ENCODE measurements around the gene ACOX1.

The ACOX1 gene

DNA sequence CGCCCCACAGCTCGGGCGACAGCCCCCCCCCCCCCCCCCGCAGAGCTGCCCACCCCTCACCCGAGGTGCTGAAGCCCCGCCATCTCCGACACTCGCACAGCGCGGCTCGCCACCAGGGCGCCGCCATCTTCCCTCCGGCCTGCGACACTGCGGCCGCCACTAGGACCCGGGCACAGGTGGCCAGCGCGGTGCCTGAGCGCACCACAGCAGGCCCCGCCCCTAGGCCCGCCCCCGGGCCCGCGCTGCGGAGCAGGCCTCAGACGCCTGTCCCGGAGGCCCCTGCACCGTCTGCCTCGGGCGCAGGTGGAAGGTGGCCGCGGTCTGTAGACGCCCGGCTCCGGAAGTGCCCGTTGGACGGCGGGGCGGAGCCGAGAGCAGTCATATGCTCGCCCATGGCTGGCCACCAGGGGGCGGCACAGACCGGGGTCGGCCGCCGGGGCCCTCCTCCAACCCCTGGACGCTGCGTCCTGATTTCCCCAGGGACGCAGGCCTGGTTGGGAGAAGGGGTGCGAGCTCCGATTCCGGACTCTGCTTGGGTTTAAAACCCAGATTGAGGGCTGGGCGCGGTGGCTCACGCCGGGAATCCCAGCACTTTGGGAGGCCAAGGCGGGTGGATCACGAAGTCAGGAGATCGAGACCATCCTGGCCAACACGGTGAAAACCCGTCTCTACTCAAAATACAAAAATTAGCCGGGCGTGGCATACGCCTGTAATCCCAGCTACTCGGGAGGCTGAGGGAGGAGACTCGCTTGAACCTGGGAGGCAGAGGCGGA lies 74.0 kb downstream of the ACOX1 start, which contains the start of gene MRPL38 (continued):
- TF ChIP-seq ZNF248 (tag by site-specific recombination; IDR thresholded peaks at IDR 0.05) (no peak), ZNF629 (tag by site-specific recombination; IDR thresholded peaks at IDR 0.05) (peak; percentile 82), OSR2 (tag by site-specific recombination; IDR thresholded peaks at IDR 0.05) (0 out of 2 replicates have a peak, but pooled peaks have one; percentile 15), GLIS1 (tag by site-specific recombination; IDR thresholded peaks at IDR 0.05) (peak; percentile 77), FEZF1 (tag by site-specific recombination; IDR thresholded peaks at IDR 0.05) (peak; percentile 40), ZNF561 (tag by site-specific recombination; IDR thresholded peaks at IDR 0.05; ENCODE audit: borderline replicate concordance) (peak; percentile 96), ZNF19 (tag by site-specific recombination; IDR thresholded peaks at IDR 0.05; ENCODE audit: low read depth) (no peak), ZNF76 (tag by site-specific recombination; IDR thresholded peaks at IDR 0.05; ENCODE audit: borderline replicate concordance, low read depth) (peak; percentile 71), ZNF37A (tag by site-specific recombination; IDR thresholded peaks at IDR 0.05) (no peak), ZNF558 (tag by site-specific recombination; IDR thresholded peaks at IDR 0.05) (0 out of 2 replicates have a peak, but pooled peaks have one; percentile 12), ZNF423 (tag by site-specific recombination; IDR thresholded peaks at IDR 0.05) (peak; percentile 100), KLF8 (tag by site-specific recombination; IDR thresholded peaks at IDR 0.05) (peak; percentile 91), ZBTB17 (tag by site-specific recombination; IDR thresholded peaks at IDR 0.05) (peak; percentile 95), SP7 (tag by site-specific recombination; IDR thresholded peaks at IDR 0.05) (peak; percentile 91), ZNF791 (tag by site-specific recombination; IDR thresholded peaks at IDR 0.05) (no peak), YY1 (tag by site-specific recombination; IDR thresholded peaks at IDR 0.05) (peak; percentile 79), ZNF175 (tag by site-specific recombination; IDR thresholded peaks at IDR 0.05) (no peak), KLF1 (tag by site-specific recombination; IDR thresholded peaks at IDR 0.05) (peak; percentile 88), ZNF23 (tag by site-specific recombination; IDR thresholded peaks at IDR 0.05; ENCODE audit: borderline replicate concordance) (no peak), ZNF174 (tag by site-specific recombination; IDR thresholded peaks at IDR 0.05) (no peak), ZNF362 (tag by site-specific recombination; IDR thresholded peaks at IDR 0.05) (no peak), HIC1 (tag by site-specific recombination; IDR thresholded peaks at IDR 0.05) (peak; percentile 77; the same call in 1 of the 2 replicates), ZNF2 (tag by site-specific recombination; IDR thresholded peaks at IDR 0.05) (peak; percentile 96), ZFP37 (tag by site-specific recombination; IDR thresholded peaks at IDR 0.05) (peak; percentile 93), ZNF341 (tag by site-specific recombination; IDR thresholded peaks at IDR 0.05; ENCODE audit: low read depth) (peak; percentile 29; the same call in 1 of the 2 replicates), GLIS2 (tag by site-specific recombination; IDR thresholded peaks at IDR 0.05) (peak; percentile 73), ZNF707 (tag by site-specific recombination; IDR thresholded peaks at IDR 0.05) (no peak), ZNF16 (tag by site-specific recombination; IDR thresholded peaks at IDR 0.05; ENCODE audit: low read depth) (0 out of 2 replicates have a peak, but pooled peaks have one; percentile 14)
- TF ChIP-seq, protein P1, sequence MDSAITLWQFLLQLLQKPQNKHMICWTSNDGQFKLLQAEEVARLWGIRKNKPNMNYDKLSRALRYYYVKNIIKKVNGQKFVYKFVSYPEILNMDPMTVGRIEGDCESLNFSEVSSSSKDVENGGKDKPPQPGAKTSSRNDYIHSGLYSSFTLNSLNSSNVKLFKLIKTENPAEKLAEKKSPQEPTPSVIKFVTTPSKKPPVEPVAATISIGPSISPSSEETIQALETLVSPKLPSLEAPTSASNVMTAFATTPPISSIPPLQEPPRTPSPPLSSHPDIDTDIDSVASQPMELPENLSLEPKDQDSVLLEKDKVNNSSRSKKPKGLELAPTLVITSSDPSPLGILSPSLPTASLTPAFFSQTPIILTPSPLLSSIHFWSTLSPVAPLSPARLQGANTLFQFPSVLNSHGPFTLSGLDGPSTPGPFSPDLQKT (IDR thresholded peaks at IDR 0.05; ENCODE audit: borderline replicate concordance, low read depth, low read length) = no peak; the same call in 1 of the 2 replicates
- TF ChIP-seq, protein P2, sequence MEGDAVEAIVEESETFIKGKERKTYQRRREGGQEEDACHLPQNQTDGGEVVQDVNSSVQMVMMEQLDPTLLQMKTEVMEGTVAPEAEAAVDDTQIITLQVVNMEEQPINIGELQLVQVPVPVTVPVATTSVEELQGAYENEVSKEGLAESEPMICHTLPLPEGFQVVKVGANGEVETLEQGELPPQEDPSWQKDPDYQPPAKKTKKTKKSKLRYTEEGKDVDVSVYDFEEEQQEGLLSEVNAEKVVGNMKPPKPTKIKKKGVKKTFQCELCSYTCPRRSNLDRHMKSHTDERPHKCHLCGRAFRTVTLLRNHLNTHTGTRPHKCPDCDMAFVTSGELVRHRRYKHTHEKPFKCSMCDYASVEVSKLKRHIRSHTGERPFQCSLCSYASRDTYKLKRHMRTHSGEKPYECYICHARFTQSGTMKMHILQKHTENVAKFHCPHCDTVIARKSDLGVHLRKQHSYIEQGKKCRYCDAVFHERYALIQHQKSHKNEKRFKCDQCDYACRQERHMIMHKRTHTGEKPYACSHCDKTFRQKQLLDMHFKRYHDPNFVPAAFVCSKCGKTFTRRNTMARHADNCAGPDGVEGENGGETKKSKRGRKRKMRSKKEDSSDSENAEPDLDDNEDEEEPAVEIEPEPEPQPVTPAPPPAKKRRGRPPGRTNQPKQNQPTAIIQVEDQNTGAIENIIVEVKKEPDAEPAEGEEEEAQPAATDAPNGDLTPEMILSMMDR (tag by site-specific recombination; IDR thresholded peaks at IDR 0.05) = peak; percentile 99
- TF ChIP-seq, protein P3, sequence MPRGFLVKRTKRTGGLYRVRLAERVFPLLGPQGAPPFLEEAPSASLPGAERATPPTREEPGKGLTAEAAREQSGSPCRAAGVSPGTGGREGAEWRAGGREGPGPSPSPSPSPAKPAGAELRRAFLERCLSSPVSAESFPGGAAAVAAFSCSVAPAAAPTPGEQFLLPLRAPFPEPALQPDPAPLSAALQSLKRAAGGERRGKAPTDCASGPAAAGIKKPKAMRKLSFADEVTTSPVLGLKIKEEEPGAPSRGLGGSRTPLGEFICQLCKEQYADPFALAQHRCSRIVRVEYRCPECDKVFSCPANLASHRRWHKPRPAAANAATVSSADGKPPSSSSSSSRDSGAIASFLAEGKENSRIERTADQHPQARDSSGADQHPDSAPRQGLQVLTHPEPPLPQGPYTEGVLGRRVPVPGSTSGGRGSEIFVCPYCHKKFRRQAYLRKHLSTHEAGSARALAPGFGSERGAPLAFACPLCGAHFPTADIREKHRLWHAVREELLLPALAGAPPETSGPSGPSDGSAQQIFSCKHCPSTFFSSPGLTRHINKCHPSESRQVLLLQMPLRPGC (tag by site-specific recombination; IDR thresholded peaks at IDR 0.05) = peak; percentile 54; the same call in 1 of the 2 replicates
- TF ChIP-seq, protein P4, sequence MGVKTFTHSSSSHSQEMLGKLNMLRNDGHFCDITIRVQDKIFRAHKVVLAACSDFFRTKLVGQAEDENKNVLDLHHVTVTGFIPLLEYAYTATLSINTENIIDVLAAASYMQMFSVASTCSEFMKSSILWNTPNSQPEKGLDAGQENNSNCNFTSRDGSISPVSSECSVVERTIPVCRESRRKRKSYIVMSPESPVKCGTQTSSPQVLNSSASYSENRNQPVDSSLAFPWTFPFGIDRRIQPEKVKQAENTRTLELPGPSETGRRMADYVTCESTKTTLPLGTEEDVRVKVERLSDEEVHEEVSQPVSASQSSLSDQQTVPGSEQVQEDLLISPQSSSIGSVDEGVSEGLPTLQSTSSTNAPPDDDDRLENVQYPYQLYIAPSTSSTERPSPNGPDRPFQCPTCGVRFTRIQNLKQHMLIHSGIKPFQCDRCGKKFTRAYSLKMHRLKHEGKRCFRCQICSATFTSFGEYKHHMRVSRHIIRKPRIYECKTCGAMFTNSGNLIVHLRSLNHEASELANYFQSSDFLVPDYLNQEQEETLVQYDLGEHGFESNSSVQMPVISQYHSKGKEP (tag by site-specific recombination; IDR thresholded peaks at IDR 0.05) = peak; percentile 74

Data from HEK293 (cell line).